Lower leg skin (tissue), 4 donors: ENCODE results near the gene SAMD8. TPM values are rescaled to one million over a fixed set of nuclear protein-coding genes. Genes with fewer than 3 reads are reported as not detected.

Experiments used
- DNase-seq, 2 donors: peaks; one replicate each; pipeline ENCODE4 v3.0.0-alpha.2; 2019; ENCODE audit warnings: low spot score in 2 of 2
- H3K4me3 ChIP-seq: fragments of 200-600 bp; sonication (generic); 2 replicates; pipeline ENCODE4 v1.5.1; 2017; ENCODE audit warnings: mild to moderate bottlenecking, low read depth; ENCODE audit not compliant: poor library complexity, severe bottlenecking
- POLR2A ChIP-seq, 2 donors: fragments of 450-650 bp; IDR thresholded peaks; one replicate each; pipeline ENCODE4 v1.6.1; 2016 to 2017; ENCODE audit warnings: antibody characterized with exemption in 2 of 2, mild to moderate bottlenecking in 1 of 2, moderate library complexity in 1 of 2
- WGBS, 2 donors: methylation state at CpG; one replicate each; pipeline ENCODE4 v1.1.5; 2018; 5-methylcytosine and 5-hydroxymethylcytosine counted together
- intact Hi-C: fragments of 100-400 bp; cut with DNase I; formaldehyde crosslinking; loops from one replicate; pipeline ENCODE4 v1.15.0; 2023; ENCODE audit warnings: low total_unique reads
- total RNA-seq, 4 donors: library from RNA; depleted of rRNA; stranded (reverse); fragments of >200 nt; gene quantifications; one replicate each; pipeline ENCODE4 v1.1.0, GENCODE V29; 2016
- TF ChIP-seq, protein P1 (sequence below), 3 donors: fragments of 450-650 bp; IDR thresholded peaks; one replicate each; pipeline ENCODE4 v1.5.1; 2016; ENCODE audit warnings: antibody characterized with exemption in 3 of 3, mild to moderate bottlenecking in 3 of 3, moderate library complexity in 2 of 3

The SAMD8 gene
- total RNA-seq, 4 donors from 2014 or later, result 17.4 to 26.4 (median 23.2) TPM

DNA sequence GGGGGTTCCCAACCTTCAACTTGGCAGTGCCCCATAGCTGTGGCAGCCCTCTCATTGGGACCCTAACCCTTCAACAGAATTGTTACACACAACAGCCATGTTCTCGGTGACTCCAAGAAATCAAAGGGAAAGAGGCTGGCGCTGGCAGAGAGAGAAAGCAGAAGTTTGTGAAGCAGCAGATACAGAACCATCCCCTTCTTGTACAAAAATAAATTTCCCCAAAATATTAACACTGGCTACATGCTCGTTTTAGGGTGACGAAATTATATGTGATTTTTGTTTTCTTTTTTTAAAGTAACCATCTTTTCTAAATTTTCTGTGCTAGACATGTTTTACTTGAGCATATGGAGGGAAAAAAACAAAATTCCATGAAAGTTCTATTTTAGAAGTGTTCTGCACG is 45.2 kb upstream of the SAMD8 start:
- intact Hi-C loops, result no loop called here
- 81 to 92% methylated on average over 5 of the region's 5 CpGs for whole genome bisulfite sequencing, 2 donors
- no peak overlapping the region for H3K4me3 ChIP-seq
- no peak for DNase-seq
- TF ChIP-seq, protein P1, sequence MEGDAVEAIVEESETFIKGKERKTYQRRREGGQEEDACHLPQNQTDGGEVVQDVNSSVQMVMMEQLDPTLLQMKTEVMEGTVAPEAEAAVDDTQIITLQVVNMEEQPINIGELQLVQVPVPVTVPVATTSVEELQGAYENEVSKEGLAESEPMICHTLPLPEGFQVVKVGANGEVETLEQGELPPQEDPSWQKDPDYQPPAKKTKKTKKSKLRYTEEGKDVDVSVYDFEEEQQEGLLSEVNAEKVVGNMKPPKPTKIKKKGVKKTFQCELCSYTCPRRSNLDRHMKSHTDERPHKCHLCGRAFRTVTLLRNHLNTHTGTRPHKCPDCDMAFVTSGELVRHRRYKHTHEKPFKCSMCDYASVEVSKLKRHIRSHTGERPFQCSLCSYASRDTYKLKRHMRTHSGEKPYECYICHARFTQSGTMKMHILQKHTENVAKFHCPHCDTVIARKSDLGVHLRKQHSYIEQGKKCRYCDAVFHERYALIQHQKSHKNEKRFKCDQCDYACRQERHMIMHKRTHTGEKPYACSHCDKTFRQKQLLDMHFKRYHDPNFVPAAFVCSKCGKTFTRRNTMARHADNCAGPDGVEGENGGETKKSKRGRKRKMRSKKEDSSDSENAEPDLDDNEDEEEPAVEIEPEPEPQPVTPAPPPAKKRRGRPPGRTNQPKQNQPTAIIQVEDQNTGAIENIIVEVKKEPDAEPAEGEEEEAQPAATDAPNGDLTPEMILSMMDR (IDR thresholded peaks at IDR 0.05), result no peak
- TF ChIP-seq POLR2A (IDR thresholded peaks at IDR 0.05), result no peak

DNA sequence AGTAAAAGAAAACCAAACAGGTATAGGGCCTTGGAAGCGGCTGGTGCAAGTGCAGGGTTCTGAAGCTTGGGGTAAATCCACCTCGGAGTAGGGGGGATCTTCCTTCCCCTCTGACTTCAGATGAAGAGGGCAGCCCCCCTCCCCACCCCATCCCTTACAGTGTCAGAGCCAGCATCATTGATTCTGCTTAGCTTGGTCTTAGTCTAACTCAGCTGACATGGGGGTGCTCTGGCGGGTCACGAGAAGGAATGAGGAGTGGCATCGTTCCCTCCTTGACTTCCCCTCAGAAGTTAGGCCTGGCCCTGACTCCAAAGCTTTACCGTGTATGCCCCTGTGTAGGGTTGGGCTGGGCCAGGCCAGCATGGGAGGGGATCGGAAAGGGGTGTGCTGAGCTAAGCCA is 44.2 kb upstream of the SAMD8 start:
- DNase-seq, result no peak
- intact Hi-C loops, result no loop called here
- H3K4me3 ChIP-seq, result no peak overlapping the region
- WGBS, 2 donors, result 89 to 90% methylated on average over 7 of the region's 7 CpGs
- TF ChIP-seq, protein P1 (IDR thresholded peaks at IDR 0.05), result no peak
- TF ChIP-seq POLR2A (IDR thresholded peaks at IDR 0.05), result no peak

DNA sequence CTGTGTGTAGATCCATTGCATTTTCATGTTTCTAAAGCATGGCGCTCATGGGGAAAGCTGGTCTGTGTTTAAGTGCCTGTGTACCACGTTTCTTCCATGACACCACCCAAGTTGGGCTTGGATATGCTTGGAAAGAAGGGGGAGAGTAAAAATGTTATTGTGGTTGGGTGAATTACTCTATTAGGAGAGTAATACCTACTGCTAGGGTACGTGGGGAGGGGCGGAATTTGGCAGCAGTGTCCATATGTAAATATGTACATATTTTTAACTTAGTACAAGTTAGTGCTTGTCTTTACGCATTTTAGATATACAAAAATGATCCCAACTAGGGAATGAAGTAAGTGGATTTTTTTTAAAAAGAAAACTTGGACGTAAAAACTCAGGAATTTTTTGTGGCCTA is 42.9 kb upstream of the SAMD8 start:
- no peak for TF ChIP-seq POLR2A (IDR thresholded peaks at IDR 0.05)
- TF ChIP-seq, protein P1 (IDR thresholded peaks at IDR 0.05), result no peak
- WGBS, 2 donors, result 63 to 71% methylated on average over 5 to 6 of the region's 6 CpGs
- no peak overlapping the region for H3K4me3 ChIP-seq
- no peak for DNase-seq
- intact Hi-C loops, result no loop called here

DNA sequence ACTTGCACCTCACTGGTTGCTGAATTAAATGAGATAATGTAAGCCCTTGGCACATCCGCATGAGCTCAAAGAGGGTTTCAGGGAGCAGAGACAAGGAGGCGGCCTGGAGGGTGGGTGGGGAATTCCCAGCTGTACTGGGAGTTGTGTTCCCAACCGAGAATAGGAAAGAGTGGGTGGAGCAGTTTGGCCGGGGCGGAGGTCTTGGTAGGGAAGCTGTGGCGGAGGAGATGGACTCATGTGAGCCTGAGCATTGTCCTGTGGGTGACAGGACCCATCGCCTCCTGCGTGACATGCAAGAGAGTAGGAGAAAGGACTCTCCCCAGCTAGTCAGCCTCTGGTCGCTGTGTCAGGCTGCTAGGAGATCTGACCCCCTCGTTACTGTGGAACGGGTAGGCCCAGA is 41.0 kb upstream of the SAMD8 start:
- H3K4me3 ChIP-seq, result no peak overlapping the region
- TF ChIP-seq POLR2A (IDR thresholded peaks at IDR 0.05), result no peak
- TF ChIP-seq, protein P1 (IDR thresholded peaks at IDR 0.05), result no peak
- no peak for DNase-seq
- 78 to 81% methylated on average over 11 of the region's 11 CpGs for WGBS, 2 donors
- intact Hi-C loops, result no loop called here

DNA sequence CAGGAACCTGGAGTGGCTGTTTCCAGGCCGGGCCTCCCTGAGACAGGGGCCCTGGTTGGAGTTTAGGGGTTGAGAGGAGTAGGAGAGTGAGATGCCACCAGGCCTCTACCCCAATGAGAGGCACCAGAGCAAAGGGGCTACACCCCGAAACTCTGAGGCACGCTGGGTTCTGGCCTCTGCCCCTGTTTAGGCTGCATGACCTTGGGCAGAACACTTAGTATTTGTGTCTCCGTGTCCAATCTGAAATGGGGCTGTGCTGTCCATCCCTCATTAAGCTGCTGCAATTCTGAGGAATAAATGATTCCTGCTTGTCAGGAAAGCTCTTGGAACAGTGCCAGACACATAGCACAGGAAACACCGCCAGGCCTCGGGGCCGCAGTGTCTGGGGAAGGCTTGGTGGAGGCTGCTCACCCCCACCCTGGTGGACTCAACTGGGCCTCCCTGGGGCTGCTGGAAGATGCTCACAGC is 40.5 kb upstream of the SAMD8 start:
- WGBS, 2 donors, result 61 to 74% methylated on average over 7 of the region's 7 CpGs
- no peak overlapping the region for H3K4me3 ChIP-seq
- TF ChIP-seq POLR2A (IDR thresholded peaks at IDR 0.05), result no peak
- TF ChIP-seq, protein P1 (IDR thresholded peaks at IDR 0.05), result no peak
- intact Hi-C loops, result no loop called here
- DNase-seq, result no peak

DNA sequence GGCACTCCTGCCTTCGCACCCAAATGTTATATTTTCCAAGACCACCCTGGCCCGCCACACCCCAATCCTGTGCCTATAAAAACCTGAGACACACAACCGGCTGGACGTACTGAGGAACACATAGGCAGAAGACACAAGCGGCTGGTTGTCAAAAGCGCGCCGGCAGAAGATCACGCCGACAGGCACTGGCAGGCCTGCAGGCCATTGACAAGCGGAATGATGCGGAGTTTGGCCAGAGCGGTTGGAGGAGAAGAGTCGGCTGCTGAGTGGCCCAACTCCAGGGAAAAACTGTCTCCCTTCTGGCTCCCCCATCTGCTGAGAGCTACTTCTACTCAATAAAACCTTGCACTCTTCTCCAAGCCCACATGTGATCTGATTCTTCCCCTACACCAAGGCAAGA is 39.7 kb upstream of the SAMD8 start:
- DNase-seq, result no peak
- intact Hi-C loops, result no loop called here
- 76 to 83% methylated on average over 14 of the region's 14 CpGs for WGBS, 2 donors
- no peak for TF ChIP-seq POLR2A (IDR thresholded peaks at IDR 0.05)
- TF ChIP-seq, protein P1 (IDR thresholded peaks at IDR 0.05), result no peak
- H3K4me3 ChIP-seq, result no peak overlapping the region
